ENCODE measurements around the gene CD2. TPM values are rescaled to one million over a fixed set of nuclear protein-coding genes. Genes with fewer than 3 reads are reported as not detected.

Gene CD2
- total and polyA plus RNA-seq, 8 donors, result 0.16 to 1.9 (median 0.79) TPM

DNA sequence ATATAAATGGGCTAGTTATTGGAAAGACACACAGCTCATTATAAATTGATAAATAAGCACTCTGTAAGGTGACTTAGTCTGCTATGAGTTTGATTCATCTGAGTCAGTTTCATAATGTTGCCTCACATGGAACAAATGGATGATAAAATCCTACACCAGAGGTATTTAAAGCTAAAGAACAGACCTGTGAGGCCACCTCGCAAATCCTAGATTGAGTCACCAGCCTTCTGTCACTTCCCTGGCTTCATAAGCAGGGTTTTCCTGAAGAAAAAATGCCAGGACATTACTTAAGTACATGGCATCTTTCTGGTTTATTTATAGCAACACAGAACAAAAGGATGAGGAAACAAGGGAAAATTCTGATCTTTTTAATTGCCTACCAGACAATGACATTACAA lies 18.4 kb downstream of the CD2 start:
- no peaks in the 10 kb centered on the region for H3K36me3 ChIP-seq
- intact Hi-C loops (cut with DNase I), result no loop called here
- DNase-seq (peak in 1 of 6 donors; percentile 23), ATAC-seq (peak; percentile 69 to 78 (median 72)), FAIRE-seq (no peak)
- no peaks in the 10 kb centered on the region for H3K27me3 ChIP-seq
- no peak for TF ChIP-seq CTCF (IDR thresholded peaks at IDR 0.05)
- WGBS, 2 donors, result 28 to 29% methylated on average over 1 of the region's 1 CpG
- no peaks in the 10 kb centered on the region for H3K9me3 ChIP-seq
- H3K4me1 ChIP-seq, result peaks cover 7 to 16% (median 10%) of the 10 kb centered on the region in 3 donors
- H3K4me3 ChIP-seq, result no peak overlapping the region
- peak overlapping the region in 3 of 4 donors; percentile 28 to 86 (median 56) for H3K27ac ChIP-seq

- Histone ChIP-seq H3K36me3 (no peaks in the 10 kb centered on the region), H3K27ac (no peak overlapping the region), H3K4me1 (peaks cover 7 to 18% (median 18%) of the 10 kb centered on the region in 3 donors), H3K9me3 (no peaks in the 10 kb centered on the region), H3K4me3 (no peak overlapping the region), H3K27me3 (no peaks in the 10 kb centered on the region)
- FAIRE-seq (no peak), ATAC-seq (no peak), DNase-seq (no peak)
- 87 to 91% methylated on average over 29 of the region's 29 CpGs for WGBS, 2 donors
- intact Hi-C loops (cut with DNase I), result no loop called here
- TF ChIP-seq CTCF (IDR thresholded peaks at IDR 0.05), result no peak
These were observed 21.0 kb downstream of the CD2 start for GRCh38 chr1:116775116-116775752.

DNA sequence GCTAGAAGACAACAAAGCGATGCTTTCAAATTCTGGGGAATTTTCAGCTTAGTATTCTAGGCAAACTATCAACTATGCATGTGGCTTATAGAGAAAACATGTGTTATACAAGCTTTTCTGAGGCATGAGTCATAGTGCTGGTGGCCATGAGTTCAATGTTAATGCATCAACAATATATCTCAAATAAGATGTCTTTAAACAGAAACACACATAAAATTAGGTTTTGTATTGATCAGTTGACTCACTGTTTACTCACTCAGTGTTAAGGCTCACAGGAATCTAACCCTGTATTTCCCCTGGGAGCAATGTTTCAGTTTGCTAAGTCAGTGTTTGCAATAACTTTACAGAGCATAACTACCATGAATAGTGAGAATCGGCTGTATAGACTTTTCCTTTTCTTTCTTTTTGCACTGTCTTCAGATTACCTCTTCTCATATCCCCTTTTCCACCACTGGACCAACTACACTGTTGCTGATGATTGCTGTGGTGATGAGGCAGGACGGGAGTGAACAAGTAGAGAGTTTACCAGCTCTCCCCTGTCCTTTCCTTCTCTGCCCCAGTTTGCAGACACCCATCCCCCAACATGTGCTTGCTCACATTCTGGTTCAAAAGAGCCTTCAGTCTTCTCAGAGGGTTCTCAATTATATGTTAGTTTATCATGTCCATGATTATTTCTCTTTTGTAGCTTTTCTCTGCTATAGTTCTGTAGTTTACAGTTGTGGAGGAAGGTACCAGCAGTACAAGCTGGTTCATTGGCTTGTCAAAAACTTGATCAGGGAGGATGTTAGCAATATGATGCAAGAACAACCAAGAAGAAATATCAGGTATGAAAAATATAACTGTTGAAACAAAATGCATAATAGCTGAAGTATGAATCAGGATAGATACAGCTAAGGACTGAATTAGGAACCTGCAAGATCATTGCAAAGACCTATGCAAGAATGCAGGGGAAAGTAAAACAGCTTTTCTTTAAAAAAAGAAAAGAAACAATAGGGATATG lies 23.9 kb downstream of the CD2 start:
- peak overlapping the region; percentile 13 to 66 (median 34) for H3K27ac ChIP-seq
- whole genome bisulfite sequencing, 2 donors, result 46 to 57% methylated on average over 3 of the region's 3 CpGs
- intact Hi-C loops (cut with DNase I), result no loop called here
- H3K27me3 ChIP-seq, result no peaks in the 10 kb centered on the region
- H3K9me3 ChIP-seq, result no peaks in the 10 kb centered on the region
- ATAC-seq (peak; percentile 80 to 93 (median 90)), DNase-seq (no peak), FAIRE-seq (no peak)
- H3K4me1 ChIP-seq, result peaks cover 0 to 10% (median 9%) of the 10 kb centered on the region in 3 donors
- TF ChIP-seq CTCF (IDR thresholded peaks at IDR 0.05), result no peak
- no peaks in the 10 kb centered on the region for H3K36me3 ChIP-seq
- no peak overlapping the region for H3K4me3 ChIP-seq

GRCh38 chr1:116781034-116781433 lies 26.8 kb downstream of the CD2 start:
- Histone ChIP-seq H3K9me3 (no peaks in the 10 kb centered on the region), H3K4me3 (no peak overlapping the region), H3K36me3 (no peaks in the 10 kb centered on the region), H3K4me1 (peaks cover 0 to 10% (median 9%) of the 10 kb centered on the region in 3 donors), H3K27me3 (no peaks in the 10 kb centered on the region), H3K27ac (no peak overlapping the region)
- no peak for TF ChIP-seq CTCF (IDR thresholded peaks at IDR 0.05)
- ATAC-seq (no peak), FAIRE-seq (no peak), DNase-seq (no peak)
- 97 to 99% methylated on average over 6 of the region's 6 CpGs for WGBS, 2 donors
- intact Hi-C loops (cut with DNase I), result no loop called here
